Small intestine (tissue), 7 donors: ENCODE data around the gene SLC25A1. TPM values are rescaled to one million over a fixed set of nuclear protein-coding genes. Genes with fewer than 3 reads are reported as not detected.
"Not testable (repeated sequence)": the region's sequence is repeated elsewhere in the genome, so short reads cannot be mapped to it uniquely, and the experiment has no call there.

Source experiments
- DNase-seq, 2 donors: peaks; one replicate each; pipeline versions ENCODE4 v3.0.0 to v3.0.0-alpha.2; 2013
- FAIRE-seq: peaks from 2 replicates; lab custom pipeline; 2012; peaks lifted over from hg19 to GRCh38; lab: Jason Lieb, UNC
- H3K27ac ChIP-seq, 3 donors: one replicate each; pipeline ENCODE4 v1.5.1; 2013; ENCODE audit warnings: low read length in 2 of 3, mild to moderate bottlenecking in 2 of 3, control low read depth in 1 of 3, inconsistent platforms in 1 of 3, low read depth in 1 of 3, moderate library complexity in 1 of 3
- H3K27me3 ChIP-seq, 3 donors: one replicate each; pipeline ENCODE4 v1.6.1; 2013; ENCODE audit warnings: low read length in 3 of 3, inconsistent platforms in 1 of 3; ENCODE audit not compliant: control insufficient read depth in 3 of 3, insufficient read depth in 3 of 3
- H3K36me3 ChIP-seq, 3 donors: one replicate each; pipeline ENCODE4 v1.6.1; 2013; ENCODE audit warnings: low read length in 3 of 3, inconsistent platforms in 1 of 3, low read depth in 1 of 3, mild to moderate bottlenecking in 1 of 3, moderate library complexity in 1 of 3; ENCODE audit not compliant: control insufficient read depth in 3 of 3, insufficient read depth in 2 of 3
- H3K4me1 ChIP-seq, 3 donors: one replicate each; pipeline ENCODE4 v1.6.1; 2013; ENCODE audit warnings: low read length in 2 of 3, inconsistent platforms in 1 of 3, low read depth in 1 of 3, mild to moderate bottlenecking in 1 of 3, moderate library complexity in 1 of 3; ENCODE audit not compliant: control insufficient read depth in 3 of 3, insufficient read depth in 2 of 3
- H3K4me3 ChIP-seq, 3 donors: one replicate each; pipeline ENCODE4 v1.5.1; 2013; ENCODE audit warnings: low read length in 3 of 3, control low read depth in 1 of 3, inconsistent platforms in 1 of 3, low read depth in 1 of 3, mild to moderate bottlenecking in 1 of 3, moderate library complexity in 1 of 3
- H3K9me3 ChIP-seq, 2 donors: one replicate each; pipeline ENCODE4 v1.6.1; 2013; ENCODE audit warnings: low read depth in 1 of 2, low read length in 1 of 2; ENCODE audit not compliant: control insufficient read depth in 2 of 2, insufficient read depth in 1 of 2
- WGBS, 3 donors: extraction: QIAGEN DNeasy Blood & Tissue Kit; methylation state at CpG; one replicate each; pipeline ENCODE4 v1.1.7; 2013; 5-methylcytosine and 5-hydroxymethylcytosine counted together
- polyA plus RNA-seq, 4 donors: library from polyadenylated mRNA; stranded (reverse) in 3 of 4; unstranded in 1 of 4; fragments of 200-250 nt in 3 of 4; fragments of 120-200 nt in 1 of 4; gene quantifications; one replicate each; pipeline versions ENCODE4 v1.2.1 to v1.2.3, GENCODE V29; 2013
- donor health status: healthy with polysubstance abuse.
- donor health status: control.
- donor health status: control.
- donor health status: Bipolar disorder and iron deficiency.
- donor health status: healthy.

Gene SLC25A1
- polyA plus RNA-seq, 4 donors, result 116 to 227 (median 167) TPM

GRCh38 chr22:19203834-19204233, 25.3 kb upstream of the SLC25A1 start:
- H3K4me1 ChIP-seq, result no peaks in the 10 kb centered on the region
- no peak overlapping the region for H3K4me3 ChIP-seq
- WGBS, 3 donors, result 51 to 73% (median 54%) methylated on average over 8 of the region's 8 CpGs
- no peaks in the 10 kb centered on the region for H3K27me3 ChIP-seq
- FAIRE-seq (no peak), DNase-seq (no peak)
- no peak overlapping the region for H3K27ac ChIP-seq
- peaks cover 0 to 2% (median 0%) of the 10 kb centered on the region in 3 donors for H3K36me3 ChIP-seq
- no peaks in the 10 kb centered on the region for H3K9me3 ChIP-seq

- FAIRE-seq, H3K4me3 ChIP-seq, H3K4me1 ChIP-seq, H3K27me3 ChIP-seq, H3K27ac ChIP-seq, H3K36me3 ChIP-seq, DNase-seq, H3K9me3 ChIP-seq: not testable (repeated sequence)
- 90 to 94% (median 93%) methylated on average over 3 of the region's 3 CpGs for WGBS, 3 donors
Measured at GRCh38 chr22:19202799-19203186, 24.3 kb upstream of the SLC25A1 start.

- FAIRE-seq (no peak), DNase-seq (no peak)
- H3K4me1 ChIP-seq, result no peaks in the 10 kb centered on the region
- H3K36me3 ChIP-seq, result peaks cover 0 to 3% (median 0%) of the 10 kb centered on the region in 3 donors
- no peaks in the 10 kb centered on the region for H3K9me3 ChIP-seq
- no peak overlapping the region for H3K4me3 ChIP-seq
- no peaks in the 10 kb centered on the region for H3K27me3 ChIP-seq
- 87 to 94% (median 92%) methylated on average over 18 of the region's 18 CpGs for WGBS, 3 donors
- no peak overlapping the region for H3K27ac ChIP-seq
Measured at GRCh38 chr22:19201869-19202798, 23.6 kb upstream of the SLC25A1 start.

GRCh38 chr22:19201130-19201868, 22.8 kb upstream of the SLC25A1 start:
- Histone ChIP-seq H3K4me3 (no peak overlapping the region), H3K4me1 (no peaks in the 10 kb centered on the region), H3K27me3 (no peaks in the 10 kb centered on the region), H3K9me3 (no peaks in the 10 kb centered on the region), H3K27ac (no peak overlapping the region), H3K36me3 (peaks cover 0 to 8% (median 0%) of the 10 kb centered on the region in 3 donors)
- 90 to 94% (median 94%) methylated on average over 23 of the region's 23 CpGs for WGBS, 3 donors
- FAIRE-seq (no peak), DNase-seq (no peak)

DNA sequence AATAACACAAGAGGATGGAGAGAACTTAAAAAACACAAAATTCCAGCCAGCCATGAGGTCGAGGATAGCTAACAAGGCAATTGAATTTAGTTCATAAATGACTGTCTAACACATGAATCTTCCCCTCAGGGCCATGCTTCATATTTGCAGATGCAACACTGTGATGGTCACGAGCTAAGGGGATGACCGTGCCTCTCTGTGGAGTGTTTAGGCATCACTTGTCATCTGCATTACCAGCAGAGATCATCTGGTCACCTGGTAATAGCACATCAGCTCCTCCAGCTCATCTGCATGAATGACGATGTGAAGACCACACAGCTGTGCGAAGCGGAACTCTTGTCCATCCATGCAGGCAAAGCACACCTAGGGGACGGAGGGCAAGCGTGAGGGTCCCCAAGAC, 20.9 kb upstream of the SLC25A1 start:
- DNase-seq, result no peak
- H3K4me3 ChIP-seq, result no peak overlapping the region
- 82 to 89% (median 85%) methylated on average over 8 of the region's 8 CpGs for WGBS, 3 donors
- no peak overlapping the region for H3K27ac ChIP-seq
- H3K4me1 ChIP-seq, result no peaks in the 10 kb centered on the region
- H3K36me3 ChIP-seq, result peaks cover 0 to 10% (median 0%) of the 10 kb centered on the region in 3 donors
- no peaks in the 10 kb centered on the region for H3K9me3 ChIP-seq
- no peaks in the 10 kb centered on the region for H3K27me3 ChIP-seq
- FAIRE-seq, result no peak

- no peak for DNase-seq
- WGBS, 3 donors, result 85 to 91% (median 88%) methylated on average over 10 of the region's 10 CpGs
- no peak for FAIRE-seq
- Histone ChIP-seq H3K9me3 (no peaks in the 10 kb centered on the region), H3K4me1 (no peaks in the 10 kb centered on the region), H3K27me3 (no peaks in the 10 kb centered on the region), H3K36me3 (peaks cover 0 to 10% (median 0%) of the 10 kb centered on the region in 3 donors), H3K4me3 (no peak overlapping the region), H3K27ac (no peak overlapping the region)
Measured at GRCh38 chr22:19197997-19198865, 19.7 kb upstream of the SLC25A1 start.

DNA sequence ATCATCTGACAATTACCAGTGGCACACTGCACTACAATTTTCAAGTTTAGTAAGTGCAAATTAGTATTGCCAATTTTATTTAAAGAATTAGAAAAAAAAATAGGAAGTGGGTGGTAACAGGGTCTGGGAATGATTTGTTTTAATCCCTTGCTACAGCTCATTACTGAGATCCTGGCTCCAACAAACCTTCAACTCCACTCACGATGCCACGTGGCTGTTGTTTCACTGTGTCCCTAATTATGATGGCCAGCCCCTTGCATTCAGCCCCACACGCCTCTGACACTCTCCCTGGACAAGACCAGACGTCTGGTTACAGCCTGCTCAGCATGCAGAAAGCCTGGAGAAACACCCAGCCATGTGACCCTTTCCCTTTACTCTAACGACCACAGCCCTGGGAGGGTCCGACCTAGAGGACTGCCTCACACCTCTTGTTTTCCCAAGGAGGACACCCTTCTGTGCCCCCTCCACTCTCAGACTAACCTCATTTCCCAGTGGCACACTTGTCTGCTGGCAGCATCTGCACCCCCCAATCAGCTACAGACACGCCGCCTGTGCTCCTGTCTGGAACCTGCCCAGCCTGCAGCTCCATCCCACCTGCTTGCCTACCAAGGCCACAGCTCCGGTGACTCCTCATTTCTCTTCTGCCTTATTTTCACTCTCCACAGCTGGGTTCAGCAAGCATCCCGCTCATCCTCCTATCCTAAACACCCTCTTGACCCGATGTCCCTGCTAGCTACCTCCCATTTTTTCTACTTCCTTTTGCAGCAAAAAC, 18.5 kb upstream of the SLC25A1 start:
- Histone ChIP-seq H3K9me3 (no peaks in the 10 kb centered on the region), H3K36me3 (peaks cover 0 to 10% (median 0%) of the 10 kb centered on the region in 3 donors), H3K4me1 (no peaks in the 10 kb centered on the region), H3K27ac (no peak overlapping the region), H3K27me3 (no peaks in the 10 kb centered on the region), H3K4me3 (no peak overlapping the region)
- 77 to 83% (median 82%) methylated on average over 11 of the region's 11 CpGs for WGBS, 3 donors
- FAIRE-seq, result no peak
- no peak for DNase-seq
